Hematopoietic multipotent progenitor cell (in vitro differentiated cells): ENCODE data around the gene SLC8A1. TPM values are rescaled to one million over a fixed set of nuclear protein-coding genes. Genes with fewer than 3 reads are reported as not detected.

Source experiments
- DNase-seq, 3 donors: peaks; one replicate each; pipeline ENCODE4 v3.0.0-alpha.2; 2011 to 2015; ENCODE audit warnings: low read depth in 2 of 3, low spot score in 2 of 3
- total RNA-seq: library from RNA; depleted of rRNA; stranded (reverse); fragments of >200 nt; gene quantifications from one replicate; pipeline ENCODE4 v1.2.3, GENCODE V29; 2012

The SLC8A1 gene
- total RNA-seq, 1 donor = 1.6 TPM

GRCh38 chr2:40321016-40321623, 130.8 kb downstream of the SLC8A1 start:
- DNase-seq = no peak

GRCh38 chr2:40318921-40319320, 133.0 kb downstream of the SLC8A1 start:
- no peak for DNase-seq

GRCh38 chr2:40317761-40318160, 134.1 kb downstream of the SLC8A1 start:
- DNase-seq = no peak

GRCh38 chr2:40317046-40317445, 134.8 kb downstream of the SLC8A1 start:
- DNase-seq = no peak

DNA sequence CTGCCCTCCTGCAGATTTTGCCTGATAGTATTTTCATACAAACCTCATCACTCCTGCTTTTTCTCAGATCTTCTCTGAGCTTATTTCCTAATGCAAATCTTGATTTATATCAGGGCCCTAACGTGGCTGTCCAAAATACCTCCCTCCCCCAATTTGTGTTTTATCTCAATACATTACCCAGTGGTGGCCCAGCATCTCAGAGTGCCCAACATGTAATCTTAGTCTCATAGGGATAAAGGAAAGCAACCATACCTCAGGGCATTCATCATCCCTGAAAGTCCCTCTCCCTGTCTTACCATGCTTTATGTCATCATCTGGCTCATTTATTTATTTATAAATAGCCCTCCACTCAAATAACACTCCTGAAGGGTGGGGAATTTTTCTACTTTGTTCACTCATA, 135.3 kb downstream of the SLC8A1 start:
- no peak for DNase-seq

- DNase-seq = no peak
Observed at GRCh38 chr2:40315683-40316082, 136.2 kb downstream of the SLC8A1 start.

- no peak for DNase-seq
Observed at GRCh38 chr2:40311026-40311425, 140.9 kb downstream of the SLC8A1 start.

- DNase-seq = no peak
Observed at GRCh38 chr2:40310303-40310702, 141.6 kb downstream of the SLC8A1 start.

- DNase-seq = no peak
Observed at GRCh38 chr2:40304340-40304739, 147.6 kb downstream of the SLC8A1 start.

- DNase-seq = no peak
Observed at GRCh38 chr2:40303746-40304145, 148.1 kb downstream of the SLC8A1 start.

DNA sequence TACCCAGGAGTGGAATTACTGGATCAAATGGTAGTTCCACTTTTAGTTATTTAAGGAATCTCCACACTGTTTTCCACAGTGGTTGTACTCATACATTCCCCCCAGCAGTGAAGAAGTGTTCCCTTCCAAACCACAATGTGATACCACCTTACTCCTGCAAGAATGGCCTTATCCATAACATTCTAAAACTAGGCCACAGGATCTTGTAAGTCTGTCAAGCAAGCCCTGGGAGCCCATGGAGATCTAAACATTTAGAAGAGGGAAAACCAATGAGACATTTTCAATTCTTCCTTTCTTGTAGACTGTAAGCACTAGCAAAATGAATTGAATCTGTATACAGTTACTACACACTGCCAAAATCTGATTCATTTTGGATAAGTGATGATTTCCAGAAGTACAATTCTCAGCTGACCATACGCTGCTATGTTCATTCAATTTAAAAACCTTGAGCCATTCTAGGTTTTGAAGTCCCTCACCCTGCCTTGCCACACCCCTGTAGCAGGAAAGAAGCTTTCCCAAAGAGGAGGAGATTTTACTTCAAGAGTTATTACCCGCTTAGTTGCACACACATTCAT, 149.1 kb downstream of the SLC8A1 start:
- DNase-seq = no peak

DNA sequence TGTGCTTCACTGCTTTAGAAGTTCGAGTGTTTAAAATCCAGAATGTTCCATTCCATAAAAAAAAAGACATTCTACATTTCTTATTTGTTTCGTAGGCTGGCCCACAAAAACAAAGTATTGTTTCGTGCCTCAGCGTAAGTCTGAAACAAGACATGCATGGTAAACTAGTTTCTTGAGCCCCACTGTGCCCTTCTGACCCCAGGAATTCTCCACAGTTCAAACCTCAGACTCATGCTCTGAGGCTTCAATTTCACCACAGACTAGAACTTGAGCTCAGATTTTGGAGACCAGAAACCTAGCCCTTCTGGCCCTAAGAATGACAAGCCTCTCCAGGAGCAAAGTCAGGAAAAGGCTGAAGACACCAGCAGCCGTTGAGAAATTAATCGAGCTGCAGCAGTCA, 151.5 kb downstream of the SLC8A1 start:
- DNase-seq = no peak

- DNase-seq = no peak
Observed at GRCh38 chr2:40299781-40300180, 152.1 kb downstream of the SLC8A1 start.

DNA sequence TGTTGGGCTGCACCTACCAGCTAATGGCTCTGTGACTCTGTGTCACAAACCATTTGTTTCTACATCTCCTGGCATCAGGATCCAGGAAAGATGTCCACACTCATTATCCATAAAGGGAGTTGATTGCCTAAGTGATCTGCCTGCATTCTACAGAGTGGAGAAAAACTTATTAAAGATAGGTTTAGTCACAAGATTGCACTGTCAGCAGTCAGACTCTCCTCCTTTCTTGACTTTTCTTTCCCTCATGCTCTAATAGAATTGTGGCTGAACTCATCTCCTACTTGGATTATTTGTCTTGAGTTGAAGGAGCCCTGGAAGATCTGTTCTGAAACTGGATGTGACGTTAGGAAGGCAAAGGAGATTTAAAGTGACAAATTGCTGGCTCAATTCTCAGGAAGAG, 152.7 kb downstream of the SLC8A1 start:
- DNase-seq = no peak

- no peak for DNase-seq
Observed at GRCh38 chr2:40298026-40298425, 153.9 kb downstream of the SLC8A1 start.

DNA sequence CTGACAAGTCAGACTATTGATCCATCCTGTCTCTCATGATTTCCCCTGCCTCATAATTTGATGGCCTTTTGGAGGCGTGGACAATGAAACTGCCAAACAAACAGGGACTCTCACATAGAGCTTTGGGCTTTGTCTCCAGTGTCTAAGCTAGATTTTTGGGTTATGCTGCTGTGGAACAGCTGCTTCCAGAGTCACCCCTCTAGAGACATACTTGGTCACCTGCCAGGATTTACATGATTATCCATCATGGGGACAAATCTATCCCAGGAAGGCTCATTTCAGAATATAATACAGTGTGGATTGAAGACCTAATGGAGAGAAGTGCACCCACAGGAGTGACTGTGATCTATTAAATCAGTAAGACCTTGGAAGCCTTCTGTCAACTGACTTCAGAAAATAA, 159.6 kb downstream of the SLC8A1 start:
- DNase-seq = no peak

DNA sequence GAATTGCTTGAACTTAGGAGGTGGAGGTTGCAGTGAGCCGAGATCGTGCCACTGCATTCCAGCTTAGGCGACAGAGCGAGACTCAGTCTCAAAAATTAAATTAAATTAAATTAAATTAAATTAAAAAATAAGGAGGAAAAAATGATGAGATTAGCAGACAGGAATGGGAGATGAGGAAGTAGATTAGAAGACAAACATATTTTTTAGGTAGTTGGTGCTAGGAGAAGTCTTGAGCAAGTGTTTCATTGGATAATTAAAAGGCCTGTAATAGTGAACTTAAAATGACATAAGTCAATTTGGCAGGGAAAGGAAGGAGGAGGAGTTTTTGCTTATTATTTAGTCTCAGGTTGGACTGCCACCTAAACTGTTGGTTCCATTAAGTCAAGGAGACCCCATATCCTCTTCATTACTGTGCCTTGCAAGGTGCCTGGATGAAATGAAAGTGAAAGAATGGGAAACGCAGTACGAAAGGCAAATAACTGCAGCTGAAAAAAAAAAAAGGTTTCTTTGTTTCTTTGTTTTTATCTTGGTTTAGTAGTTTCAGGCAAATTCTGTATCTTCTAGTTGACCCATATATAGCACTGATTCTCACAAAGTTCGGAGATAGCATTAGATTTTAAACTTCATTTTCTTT, 162.0 kb downstream of the SLC8A1 start:
- DNase-seq = peak in 1 of 3 donors; percentile 24

DNA sequence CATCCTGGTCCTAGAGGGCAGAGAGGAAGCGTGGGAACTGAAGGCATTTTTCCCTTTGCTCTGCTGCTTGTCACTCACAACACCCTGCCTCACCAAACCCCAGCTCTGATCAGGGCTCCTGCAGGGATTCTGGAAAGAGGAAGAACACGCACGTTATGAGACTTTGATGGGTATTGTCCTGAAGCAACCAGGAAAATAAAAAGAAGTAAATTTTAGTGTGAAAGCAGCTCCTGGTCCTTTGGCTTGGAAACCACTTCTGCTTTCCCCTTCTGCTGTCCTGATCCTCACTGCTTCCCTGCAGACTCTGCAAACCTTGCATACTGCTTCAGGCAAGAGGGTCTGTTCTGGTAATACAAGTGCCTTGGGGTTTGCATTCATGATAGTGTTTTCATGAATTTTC, 164.1 kb downstream of the SLC8A1 start:
- no peak for DNase-seq

GRCh38 chr2:40287195-40287594, 164.7 kb downstream of the SLC8A1 start:
- no peak for DNase-seq

DNA sequence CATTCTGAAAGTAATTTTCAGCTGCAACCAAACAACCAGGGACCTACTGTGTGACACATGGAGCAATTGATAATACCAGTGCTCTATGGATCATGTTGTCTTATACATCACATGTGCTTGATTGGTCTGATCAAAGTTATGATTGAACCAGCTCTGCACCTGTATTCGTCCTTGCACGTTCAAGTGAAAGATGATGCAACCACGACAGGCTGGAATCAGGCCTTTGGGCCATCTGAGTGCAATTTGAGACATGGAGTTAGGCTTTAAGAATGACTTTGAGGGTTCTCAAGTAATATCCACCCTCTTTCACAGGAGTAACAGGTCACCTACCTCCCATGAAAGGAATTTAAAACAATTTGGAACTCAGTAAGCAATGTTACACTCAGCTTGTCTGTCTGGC, 165.2 kb downstream of the SLC8A1 start:
- DNase-seq = no peak

GRCh38 chr2:40285391-40285790, 166.5 kb downstream of the SLC8A1 start:
- DNase-seq = no peak

- DNase-seq = no peak
Observed at GRCh38 chr2:40284797-40285196, 167.1 kb downstream of the SLC8A1 start.
